ENCODE data around the gene TLE1.

The TLE1 gene

DNA sequence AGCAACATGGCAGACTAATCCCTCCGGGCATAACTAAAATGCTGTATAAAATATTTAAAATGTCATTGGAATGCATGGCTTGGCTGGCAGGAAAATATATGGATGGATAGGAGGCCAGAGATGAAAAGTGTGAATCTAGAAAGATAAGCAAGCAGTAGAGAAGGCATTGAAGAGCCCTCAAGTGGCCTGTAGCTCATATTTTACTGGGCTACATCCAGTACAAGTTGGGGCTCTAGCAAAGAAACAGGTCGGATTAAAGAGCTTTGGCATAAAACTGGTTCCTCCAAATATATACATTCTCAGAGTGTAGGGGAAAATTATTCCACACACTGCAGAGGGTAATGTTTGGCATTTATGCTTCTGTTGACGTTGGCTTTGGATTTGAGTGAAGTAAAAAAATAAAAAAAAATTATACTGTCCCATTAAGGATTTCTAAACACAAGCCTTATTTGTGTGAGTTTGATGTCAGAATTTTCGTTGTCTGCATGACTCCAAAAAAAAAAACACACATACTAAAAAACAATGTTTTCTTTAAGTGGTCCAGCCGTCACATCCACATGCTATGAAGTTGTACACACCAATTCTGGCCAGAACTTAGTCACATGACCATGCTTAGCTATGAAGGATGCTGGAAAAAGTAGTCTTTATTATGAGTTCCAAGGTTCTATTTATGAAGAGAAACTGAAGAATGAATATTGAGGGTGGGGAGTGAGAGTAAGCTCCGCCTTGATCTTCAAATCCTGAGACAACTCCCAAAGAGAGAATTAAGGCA lies 147.0 kb downstream of the TLE1 start:
- H3K4me2 ChIP-seq (ENCODE audit: low read length), result no peak overlapping the region
- no peak overlapping the region for H3K9ac ChIP-seq (ENCODE audit: low read length)
- H4K20me1 ChIP-seq (ENCODE audit: insufficient read depth, low read length), result no peaks in the 10 kb centered on the region
- no peak overlapping the region for H3K27ac ChIP-seq (ENCODE audit: low read length)
- no peaks in the 10 kb centered on the region for H3K36me3 ChIP-seq (replicated peaks; ENCODE audit: low read depth, low read length)
- H3K4me1 ChIP-seq (ENCODE audit: low read length), result no peaks in the 10 kb centered on the region
- no peak overlapping the region for H2AFZ ChIP-seq (ENCODE audit: low read depth, low read length)
- H3K79me2 ChIP-seq (ENCODE audit: low read length), result no peaks in the 10 kb centered on the region
- H3K9me3 ChIP-seq (ENCODE audit: insufficient read depth, low read length), result no peaks in the 10 kb centered on the region
- no peak for TF ChIP-seq EZH2phosphoT487 (IDR thresholded peaks at IDR 0.05; ENCODE audit: low read depth)
- TF ChIP-seq, protein P1, sequence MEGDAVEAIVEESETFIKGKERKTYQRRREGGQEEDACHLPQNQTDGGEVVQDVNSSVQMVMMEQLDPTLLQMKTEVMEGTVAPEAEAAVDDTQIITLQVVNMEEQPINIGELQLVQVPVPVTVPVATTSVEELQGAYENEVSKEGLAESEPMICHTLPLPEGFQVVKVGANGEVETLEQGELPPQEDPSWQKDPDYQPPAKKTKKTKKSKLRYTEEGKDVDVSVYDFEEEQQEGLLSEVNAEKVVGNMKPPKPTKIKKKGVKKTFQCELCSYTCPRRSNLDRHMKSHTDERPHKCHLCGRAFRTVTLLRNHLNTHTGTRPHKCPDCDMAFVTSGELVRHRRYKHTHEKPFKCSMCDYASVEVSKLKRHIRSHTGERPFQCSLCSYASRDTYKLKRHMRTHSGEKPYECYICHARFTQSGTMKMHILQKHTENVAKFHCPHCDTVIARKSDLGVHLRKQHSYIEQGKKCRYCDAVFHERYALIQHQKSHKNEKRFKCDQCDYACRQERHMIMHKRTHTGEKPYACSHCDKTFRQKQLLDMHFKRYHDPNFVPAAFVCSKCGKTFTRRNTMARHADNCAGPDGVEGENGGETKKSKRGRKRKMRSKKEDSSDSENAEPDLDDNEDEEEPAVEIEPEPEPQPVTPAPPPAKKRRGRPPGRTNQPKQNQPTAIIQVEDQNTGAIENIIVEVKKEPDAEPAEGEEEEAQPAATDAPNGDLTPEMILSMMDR (IDR thresholded peaks at IDR 0.05; ENCODE audit: low read depth, low read length), result no peak
- no peak overlapping the region for H3K4me3 ChIP-seq (ENCODE audit: low read length)
- H3K27me3 ChIP-seq (ENCODE audit: low read depth, low read length), result no peaks in the 10 kb centered on the region

DNA sequence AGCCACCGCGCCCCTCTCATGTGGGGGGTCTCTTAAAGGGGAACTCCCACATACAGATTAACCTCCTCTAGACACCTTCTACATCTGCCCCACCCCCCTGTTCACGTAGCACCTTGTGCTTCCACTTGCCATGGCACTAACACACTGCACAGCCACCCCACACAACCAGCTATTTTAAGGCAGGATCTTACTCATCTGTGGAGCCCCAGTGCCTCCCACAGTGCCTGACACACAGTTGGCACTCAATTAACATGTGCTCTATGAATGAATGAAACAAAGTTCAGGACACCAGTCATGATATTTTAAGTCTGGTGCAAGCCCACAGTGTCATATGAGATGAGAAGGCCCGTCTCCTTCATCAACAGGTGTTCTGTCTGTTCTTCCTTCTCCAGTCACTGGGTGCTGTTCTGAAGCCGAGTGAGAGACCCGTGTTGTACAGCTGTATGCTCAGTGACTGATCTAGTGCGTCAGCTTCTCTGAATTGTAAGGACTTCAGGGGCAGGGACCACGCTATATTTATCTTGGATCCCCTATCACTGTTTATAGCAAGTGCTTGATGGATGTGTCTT lies 149.1 kb downstream of the TLE1 start:
- TF ChIP-seq, protein P1 (IDR thresholded peaks at IDR 0.05; ENCODE audit: low read depth, low read length), result no peak
- no peak for TF ChIP-seq EZH2phosphoT487 (IDR thresholded peaks at IDR 0.05; ENCODE audit: low read depth)
- H3K27me3 ChIP-seq (ENCODE audit: low read depth, low read length), result no peaks in the 10 kb centered on the region
- no peak overlapping the region for H2AFZ ChIP-seq (ENCODE audit: low read depth, low read length)
- H3K79me2 ChIP-seq (ENCODE audit: low read length), result no peaks in the 10 kb centered on the region
- H3K27ac ChIP-seq (ENCODE audit: low read length), result no peak overlapping the region
- H3K4me2 ChIP-seq (ENCODE audit: low read length), result no peak overlapping the region
- H3K9ac ChIP-seq (ENCODE audit: low read length), result no peak overlapping the region
- no peaks in the 10 kb centered on the region for H3K36me3 ChIP-seq (replicated peaks; ENCODE audit: low read depth, low read length)
- H3K4me1 ChIP-seq (ENCODE audit: low read length), result no peaks in the 10 kb centered on the region; the same call in 1 of the 2 replicates
- H3K9me3 ChIP-seq (ENCODE audit: insufficient read depth, low read length), result no peaks in the 10 kb centered on the region
- H3K4me3 ChIP-seq (ENCODE audit: low read length), result no peak overlapping the region
- no peaks in the 10 kb centered on the region for H4K20me1 ChIP-seq (ENCODE audit: insufficient read depth, low read length)

DNA sequence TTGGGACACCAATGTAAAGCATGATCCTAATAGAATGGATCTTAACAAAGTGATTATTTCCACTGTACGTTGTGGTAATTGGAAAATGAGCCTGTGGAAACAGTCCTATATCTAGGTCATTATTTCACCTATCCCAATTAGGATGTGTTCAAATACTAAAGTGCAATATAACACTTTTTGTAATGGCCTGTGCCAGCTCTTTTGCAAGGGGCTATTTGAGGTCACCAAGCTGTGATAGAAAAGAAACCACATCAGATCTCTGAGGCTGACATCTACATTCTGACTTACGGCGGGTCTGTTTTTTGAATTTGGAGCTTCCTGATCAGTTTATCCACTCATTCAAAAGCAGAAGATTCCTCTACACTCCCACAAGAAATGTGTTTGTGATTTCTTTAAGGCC lies 150.0 kb downstream of the TLE1 start:
- H2AFZ ChIP-seq (ENCODE audit: low read depth, low read length), result no peak overlapping the region
- no peaks in the 10 kb centered on the region; the same call in 1 of the 2 replicates for H3K4me1 ChIP-seq (ENCODE audit: low read length)
- no peaks in the 10 kb centered on the region for H3K9me3 ChIP-seq (ENCODE audit: insufficient read depth, low read length)
- H3K4me2 ChIP-seq (ENCODE audit: low read length), result no peak overlapping the region
- H3K27me3 ChIP-seq (ENCODE audit: low read depth, low read length), result no peaks in the 10 kb centered on the region
- no peaks in the 10 kb centered on the region for H4K20me1 ChIP-seq (ENCODE audit: insufficient read depth, low read length)
- no peaks in the 10 kb centered on the region for H3K79me2 ChIP-seq (ENCODE audit: low read length)
- no peaks in the 10 kb centered on the region for H3K36me3 ChIP-seq (replicated peaks; ENCODE audit: low read depth, low read length)
- no peak overlapping the region for H3K27ac ChIP-seq (ENCODE audit: low read length)
- TF ChIP-seq, protein P1 (IDR thresholded peaks at IDR 0.05; ENCODE audit: low read depth, low read length), result no peak
- no peak for TF ChIP-seq EZH2phosphoT487 (IDR thresholded peaks at IDR 0.05; ENCODE audit: low read depth)
- no peak overlapping the region for H3K4me3 ChIP-seq (ENCODE audit: low read length)
- no peak overlapping the region for H3K9ac ChIP-seq (ENCODE audit: low read length)

DNA sequence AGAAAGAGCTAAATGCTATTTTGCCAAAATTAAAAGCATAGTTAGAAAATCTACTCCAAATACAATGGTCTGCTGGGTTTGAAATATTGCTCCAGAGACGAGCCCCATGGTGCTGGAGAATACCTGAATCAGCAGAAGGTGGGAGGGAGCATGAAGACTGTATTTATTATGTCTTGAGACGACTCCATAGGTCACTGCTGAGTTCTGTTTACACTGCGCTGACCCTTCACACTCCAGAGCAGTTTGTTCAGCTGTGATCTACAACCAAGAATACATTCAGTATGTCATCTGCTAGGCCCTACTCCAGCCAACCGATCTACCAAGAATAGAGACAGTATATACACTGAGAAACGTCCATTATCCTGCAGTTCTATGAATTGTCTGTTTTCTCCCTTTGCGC lies 150.5 kb downstream of the TLE1 start:
- no peak overlapping the region for H2AFZ ChIP-seq (ENCODE audit: low read depth, low read length)
- H3K36me3 ChIP-seq (replicated peaks; ENCODE audit: low read depth, low read length), result no peaks in the 10 kb centered on the region
- H3K27me3 ChIP-seq (ENCODE audit: low read depth, low read length), result no peaks in the 10 kb centered on the region
- no peaks in the 10 kb centered on the region for H4K20me1 ChIP-seq (ENCODE audit: insufficient read depth, low read length)
- H3K9ac ChIP-seq (ENCODE audit: low read length), result no peak overlapping the region
- no peak overlapping the region for H3K27ac ChIP-seq (ENCODE audit: low read length)
- H3K4me1 ChIP-seq (ENCODE audit: low read length), result no peaks in the 10 kb centered on the region; the same call in 1 of the 2 replicates
- no peaks in the 10 kb centered on the region for H3K9me3 ChIP-seq (ENCODE audit: insufficient read depth, low read length)
- H3K4me3 ChIP-seq (ENCODE audit: low read length), result no peak overlapping the region
- no peak overlapping the region for H3K4me2 ChIP-seq (ENCODE audit: low read length)
- H3K79me2 ChIP-seq (ENCODE audit: low read length), result no peaks in the 10 kb centered on the region
- no peak for TF ChIP-seq EZH2phosphoT487 (IDR thresholded peaks at IDR 0.05; ENCODE audit: low read depth)
- TF ChIP-seq, protein P1 (IDR thresholded peaks at IDR 0.05; ENCODE audit: low read depth, low read length), result no peak
